ENCODE results near the gene SPATA3. TPM values are rescaled to one million over a fixed set of nuclear protein-coding genes. Genes with fewer than 3 reads are reported as not detected.

The SPATA3 gene
- polyA plus RNA-seq, 2 of the 4 experiments (the other 2 are of a cell fraction) = not detected

DNA sequence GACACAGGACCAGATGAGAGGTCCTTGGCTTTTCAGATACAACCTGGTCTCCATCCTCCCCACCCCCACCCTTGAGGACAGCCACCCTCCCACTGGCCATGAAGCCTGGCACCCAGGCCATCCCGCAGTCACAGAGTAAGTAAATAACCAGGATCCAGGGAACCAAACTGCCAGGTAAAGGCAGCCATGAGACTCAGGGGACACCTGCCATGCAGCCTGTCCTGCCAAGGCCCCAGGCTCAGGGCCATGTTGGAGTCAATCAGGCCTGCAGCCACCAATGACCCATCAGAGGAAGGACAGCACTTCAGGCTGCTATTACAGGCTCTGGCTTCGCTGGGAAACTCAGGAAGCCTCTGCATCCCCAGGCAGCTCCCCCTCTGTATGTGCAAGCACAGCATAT, 15.6 kb downstream of the SPATA3 start:
- no peak for FAIRE-seq
- 20% methylated on average over 1 of the region's 2 CpGs for WGBS (ENCODE audit: missing lambda C conversion rate)
- H3K4me2 ChIP-seq = no peak overlapping the region
- ATAC-seq = no peak; a peak in 1 of 6 replicates
- H3K9me3 ChIP-seq = no peaks in the 10 kb centered on the region
- no peak for DNase-seq (ENCODE audit: low read depth in 1 of 2, low spot score in 1 of 2)
- no peaks in the 10 kb centered on the region for H3K4me1 ChIP-seq
- H3K4me3 ChIP-seq = no peak overlapping the region
- ChIA-PET CTCF (no interaction called here), POLR2A (no interaction called here)
- TF ChIP-seq SREBF2 (IDR thresholded peaks at IDR 0.05) (no peak), ZC3H11A (IDR thresholded peaks at IDR 0.05) (no peak)
- TF ChIP-seq, protein P1, sequence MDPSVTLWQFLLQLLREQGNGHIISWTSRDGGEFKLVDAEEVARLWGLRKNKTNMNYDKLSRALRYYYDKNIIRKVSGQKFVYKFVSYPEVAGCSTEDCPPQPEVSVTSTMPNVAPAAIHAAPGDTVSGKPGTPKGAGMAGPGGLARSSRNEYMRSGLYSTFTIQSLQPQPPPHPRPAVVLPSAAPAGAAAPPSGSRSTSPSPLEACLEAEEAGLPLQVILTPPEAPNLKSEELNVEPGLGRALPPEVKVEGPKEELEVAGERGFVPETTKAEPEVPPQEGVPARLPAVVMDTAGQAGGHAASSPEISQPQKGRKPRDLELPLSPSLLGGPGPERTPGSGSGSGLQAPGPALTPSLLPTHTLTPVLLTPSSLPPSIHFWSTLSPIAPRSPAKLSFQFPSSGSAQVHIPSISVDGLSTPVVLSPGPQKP (IDR thresholded peaks at IDR 0.05; ENCODE audit: low read depth, low read length) = no peak
- H3K27ac ChIP-seq = no peak overlapping the region

- no peak overlapping the region for H3K4me2 ChIP-seq
- CTCF ChIA-PET = no interaction called here
- DNase-seq (ENCODE audit: low read depth in 1 of 2, low spot score in 1 of 2) = no peak
- FAIRE-seq = no peak
- ATAC-seq = no peak
- 48% methylated on average over 3 of the region's 3 CpGs for WGBS (ENCODE audit: missing lambda C conversion rate)
- TF ChIP-seq ESRRA (IDR thresholded peaks at IDR 0.05; ENCODE audit: borderline replicate concordance, low read length) (no peak), ZNF302 (CRISPR knock-in tag; IDR thresholded peaks at IDR 0.05) (no peak), CBX8 (IDR thresholded peaks at IDR 0.05) (no peak), FOXS1 (CRISPR knock-in tag; IDR thresholded peaks at IDR 0.05) (no peak), CHD2 (IDR thresholded peaks at IDR 0.05; ENCODE audit: low read length, partially characterized antibody) (no peak), EHMT2 (IDR thresholded peaks at IDR 0.05; ENCODE audit: low read depth) (no peak), ATOH8 (CRISPR knock-in tag; IDR thresholded peaks at IDR 0.05; ENCODE audit: low read depth) (no peak), ZC3H11A (IDR thresholded peaks at IDR 0.05) (no peak), PHF8 (IDR thresholded peaks at IDR 0.05; ENCODE audit: borderline replicate concordance, low read depth) (no peak), KDM5A (IDR thresholded peaks at IDR 0.05) (no peak), HOXB13 (CRISPR knock-in tag; IDR thresholded peaks at IDR 0.05; ENCODE audit: low read depth) (no peak), HES2 (IDR thresholded peaks at IDR 0.05) (no peak), TFCP2L1 (CRISPR knock-in tag; IDR thresholded peaks at IDR 0.05) (no peak), KDM1A (IDR thresholded peaks at IDR 0.05; ENCODE audit: low read depth) (no peak), HOXA7 (CRISPR knock-in tag; IDR thresholded peaks at IDR 0.05) (no peak), RFX5 (IDR thresholded peaks at IDR 0.05) (no peak), SREBF2 (IDR thresholded peaks at IDR 0.05) (no peak)
- TF ChIP-seq, protein P2, sequence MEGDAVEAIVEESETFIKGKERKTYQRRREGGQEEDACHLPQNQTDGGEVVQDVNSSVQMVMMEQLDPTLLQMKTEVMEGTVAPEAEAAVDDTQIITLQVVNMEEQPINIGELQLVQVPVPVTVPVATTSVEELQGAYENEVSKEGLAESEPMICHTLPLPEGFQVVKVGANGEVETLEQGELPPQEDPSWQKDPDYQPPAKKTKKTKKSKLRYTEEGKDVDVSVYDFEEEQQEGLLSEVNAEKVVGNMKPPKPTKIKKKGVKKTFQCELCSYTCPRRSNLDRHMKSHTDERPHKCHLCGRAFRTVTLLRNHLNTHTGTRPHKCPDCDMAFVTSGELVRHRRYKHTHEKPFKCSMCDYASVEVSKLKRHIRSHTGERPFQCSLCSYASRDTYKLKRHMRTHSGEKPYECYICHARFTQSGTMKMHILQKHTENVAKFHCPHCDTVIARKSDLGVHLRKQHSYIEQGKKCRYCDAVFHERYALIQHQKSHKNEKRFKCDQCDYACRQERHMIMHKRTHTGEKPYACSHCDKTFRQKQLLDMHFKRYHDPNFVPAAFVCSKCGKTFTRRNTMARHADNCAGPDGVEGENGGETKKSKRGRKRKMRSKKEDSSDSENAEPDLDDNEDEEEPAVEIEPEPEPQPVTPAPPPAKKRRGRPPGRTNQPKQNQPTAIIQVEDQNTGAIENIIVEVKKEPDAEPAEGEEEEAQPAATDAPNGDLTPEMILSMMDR (IDR thresholded peaks at IDR 0.05) = no peak
- TF ChIP-seq, protein P3, sequence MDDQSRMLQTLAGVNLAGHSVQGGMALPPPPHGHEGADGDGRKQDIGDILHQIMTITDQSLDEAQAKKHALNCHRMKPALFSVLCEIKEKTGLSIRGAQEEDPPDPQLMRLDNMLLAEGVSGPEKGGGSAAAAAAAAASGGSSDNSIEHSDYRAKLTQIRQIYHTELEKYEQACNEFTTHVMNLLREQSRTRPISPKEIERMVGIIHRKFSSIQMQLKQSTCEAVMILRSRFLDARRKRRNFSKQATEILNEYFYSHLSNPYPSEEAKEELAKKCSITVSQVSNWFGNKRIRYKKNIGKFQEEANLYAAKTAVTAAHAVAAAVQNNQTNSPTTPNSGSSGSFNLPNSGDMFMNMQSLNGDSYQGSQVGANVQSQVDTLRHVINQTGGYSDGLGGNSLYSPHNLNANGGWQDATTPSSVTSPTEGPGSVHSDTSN (IDR thresholded peaks at IDR 0.05) = no peak
- POLR2A ChIA-PET = no interaction called here
- no peak overlapping the region for H3K27ac ChIP-seq
- no peaks in the 10 kb centered on the region for H3K4me1 ChIP-seq
- no peak overlapping the region for H3K4me3 ChIP-seq
- H3K9me3 ChIP-seq = no peaks in the 10 kb centered on the region
Observed at GRCh38 chr2:231012463-231012862, 16.5 kb downstream of the SPATA3 start.
